GM23338 (cell line): Measurements from ENCODE around the gene C18orf54.

ENCODE experiments used
- POLR2AphosphoS5 ChIP-seq: IDR thresholded peaks from 2 replicates; pipeline ENCODE4 v1.6.1; 2016; ENCODE audit warnings: antibody characterized with exemption, low read depth
- TF ChIP-seq, protein P1 (sequence below), 2 experiments: fragments of 200-600 bp in 1 of 2; sonication (generic) in 1 of 2; conservative IDR thresholded peaks; 2 replicates each; pipeline versions ENCODE4 v1.5.1 to v1.6.1; 2016 to 2017; ENCODE audit warnings: antibody characterized with exemption in 2 of 2, low read depth in 2 of 2, mild to moderate bottlenecking in 2 of 2, moderate library complexity in 1 of 2
- TF ChIP-seq, protein P2 (sequence below): IDR thresholded peaks from 2 replicates; pipeline ENCODE4 v1.6.1; 2016; ENCODE audit warnings: antibody characterized with exemption

DNA sequence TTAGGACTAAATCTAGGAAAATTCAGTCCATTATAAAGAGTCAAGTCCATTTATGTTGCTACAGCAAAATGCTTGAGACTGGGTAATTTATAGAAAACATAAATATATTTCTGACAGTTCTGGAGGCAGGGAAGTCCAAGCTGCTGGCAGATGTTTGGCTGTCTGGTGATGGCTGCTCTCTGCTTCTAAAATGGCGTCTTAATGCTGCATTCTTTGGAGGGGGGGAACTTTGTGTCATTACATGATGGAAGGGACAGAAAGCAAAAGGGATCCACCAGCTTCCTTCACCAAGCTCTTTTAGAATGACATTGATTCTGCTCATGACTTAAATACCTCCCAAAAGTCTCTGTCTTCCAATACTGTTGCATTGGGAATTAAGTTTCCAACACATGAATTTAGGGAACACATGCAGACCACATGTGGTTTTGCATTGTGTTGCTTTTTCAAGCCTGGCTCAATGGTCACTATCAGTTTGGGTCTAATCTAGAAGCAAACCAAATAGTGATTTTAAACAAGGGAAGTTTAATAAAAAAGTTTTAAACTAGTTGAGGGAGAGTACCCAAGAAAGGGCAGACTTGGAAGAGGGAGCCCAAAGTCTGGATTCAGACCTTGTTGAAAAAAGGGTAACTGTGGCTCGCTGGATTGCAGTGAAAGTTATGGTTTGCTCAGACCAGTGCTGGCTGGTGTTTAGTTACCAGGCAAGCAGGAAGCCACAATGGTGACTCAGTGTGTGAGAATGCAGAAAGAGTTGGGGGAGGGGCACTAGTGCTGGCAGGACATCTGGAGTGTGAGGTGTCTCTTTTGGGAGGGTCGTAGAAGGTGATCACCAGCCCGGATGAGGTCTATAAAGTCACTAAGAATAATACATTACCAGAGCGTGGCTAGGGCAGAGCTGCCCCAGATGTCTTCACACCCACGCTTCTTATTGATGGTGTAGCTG lies 30.8 kb downstream of the C18orf54 start:
- TF ChIP-seq, protein P1, sequence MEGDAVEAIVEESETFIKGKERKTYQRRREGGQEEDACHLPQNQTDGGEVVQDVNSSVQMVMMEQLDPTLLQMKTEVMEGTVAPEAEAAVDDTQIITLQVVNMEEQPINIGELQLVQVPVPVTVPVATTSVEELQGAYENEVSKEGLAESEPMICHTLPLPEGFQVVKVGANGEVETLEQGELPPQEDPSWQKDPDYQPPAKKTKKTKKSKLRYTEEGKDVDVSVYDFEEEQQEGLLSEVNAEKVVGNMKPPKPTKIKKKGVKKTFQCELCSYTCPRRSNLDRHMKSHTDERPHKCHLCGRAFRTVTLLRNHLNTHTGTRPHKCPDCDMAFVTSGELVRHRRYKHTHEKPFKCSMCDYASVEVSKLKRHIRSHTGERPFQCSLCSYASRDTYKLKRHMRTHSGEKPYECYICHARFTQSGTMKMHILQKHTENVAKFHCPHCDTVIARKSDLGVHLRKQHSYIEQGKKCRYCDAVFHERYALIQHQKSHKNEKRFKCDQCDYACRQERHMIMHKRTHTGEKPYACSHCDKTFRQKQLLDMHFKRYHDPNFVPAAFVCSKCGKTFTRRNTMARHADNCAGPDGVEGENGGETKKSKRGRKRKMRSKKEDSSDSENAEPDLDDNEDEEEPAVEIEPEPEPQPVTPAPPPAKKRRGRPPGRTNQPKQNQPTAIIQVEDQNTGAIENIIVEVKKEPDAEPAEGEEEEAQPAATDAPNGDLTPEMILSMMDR (conservative IDR thresholded peaks at IDR 0.05; ENCODE audit: low read depth in 2 of 2) = no peak
- no peak for TF ChIP-seq POLR2AphosphoS5
- TF ChIP-seq, protein P2, sequence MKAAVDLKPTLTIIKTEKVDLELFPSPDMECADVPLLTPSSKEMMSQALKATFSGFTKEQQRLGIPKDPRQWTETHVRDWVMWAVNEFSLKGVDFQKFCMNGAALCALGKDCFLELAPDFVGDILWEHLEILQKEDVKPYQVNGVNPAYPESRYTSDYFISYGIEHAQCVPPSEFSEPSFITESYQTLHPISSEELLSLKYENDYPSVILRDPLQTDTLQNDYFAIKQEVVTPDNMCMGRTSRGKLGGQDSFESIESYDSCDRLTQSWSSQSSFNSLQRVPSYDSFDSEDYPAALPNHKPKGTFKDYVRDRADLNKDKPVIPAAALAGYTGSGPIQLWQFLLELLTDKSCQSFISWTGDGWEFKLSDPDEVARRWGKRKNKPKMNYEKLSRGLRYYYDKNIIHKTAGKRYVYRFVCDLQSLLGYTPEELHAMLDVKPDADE = no peak
